GM23248 (cell line): Measurements from ENCODE around the gene EDC4.

ENCODE experiments used
- EZH2 ChIP-seq: fragments of 200-600 bp; sonication (generic); IDR thresholded peaks from 2 replicates; pipeline ENCODE4 v1.6.1; 2018; ENCODE audit warnings: antibody characterized with exemption, mild to moderate bottlenecking; ENCODE audit not compliant: insufficient read depth, poor library complexity, severe bottlenecking
- EZH2phosphoT487 ChIP-seq: fragments of 200-600 bp; sonication (generic); IDR thresholded peaks from 2 replicates; pipeline ENCODE4 v1.6.1; 2018; ENCODE audit warnings: antibody characterized with exemption, moderate library complexity, mild to moderate bottlenecking, low read depth; ENCODE audit not compliant: insufficient read depth

GRCh38 chr16:67874372-67874771 lies 1.5 kb downstream of the EDC4 start:
- TF ChIP-seq EZH2: no peak
- TF ChIP-seq EZH2phosphoT487: no peak
